SK-N-SH (cell line): ENCODE data around the gene SOX8.

Source experiments
- ELF1 ChIP-seq: IDR thresholded peaks from 2 replicates; pipeline ENCODE4 v1.4.0; 2012
- EZH2phosphoT487 ChIP-seq: fragments of 200-600 bp; sonication (generic); IDR thresholded peaks from 2 replicates; pipeline ENCODE4 v1.6.1; 2017; ENCODE audit warnings: low read depth, mixed run types, mild to moderate bottlenecking, antibody characterized with exemption, moderate library complexity, borderline replicate concordance
- POLR2AphosphoS5 ChIP-seq: IDR thresholded peaks from 2 replicates; pipeline ENCODE4 v1.6.1; 2012; ENCODE audit warnings: low read depth, low read length
- RCOR1 ChIP-seq: fragments of 150-350 bp; IDR thresholded peaks from 2 replicates; pipeline ENCODE4 v1.6.1; 2017; ENCODE audit warnings: antibody characterized with exemption, low read length
- TF ChIP-seq, protein P1 (sequence below): fragments of 150-350 bp; IDR thresholded peaks from 2 replicates; pipeline ENCODE4 v1.6.1; 2017; ENCODE audit warnings: antibody characterized with exemption, low read length, low read depth, borderline replicate concordance

DNA sequence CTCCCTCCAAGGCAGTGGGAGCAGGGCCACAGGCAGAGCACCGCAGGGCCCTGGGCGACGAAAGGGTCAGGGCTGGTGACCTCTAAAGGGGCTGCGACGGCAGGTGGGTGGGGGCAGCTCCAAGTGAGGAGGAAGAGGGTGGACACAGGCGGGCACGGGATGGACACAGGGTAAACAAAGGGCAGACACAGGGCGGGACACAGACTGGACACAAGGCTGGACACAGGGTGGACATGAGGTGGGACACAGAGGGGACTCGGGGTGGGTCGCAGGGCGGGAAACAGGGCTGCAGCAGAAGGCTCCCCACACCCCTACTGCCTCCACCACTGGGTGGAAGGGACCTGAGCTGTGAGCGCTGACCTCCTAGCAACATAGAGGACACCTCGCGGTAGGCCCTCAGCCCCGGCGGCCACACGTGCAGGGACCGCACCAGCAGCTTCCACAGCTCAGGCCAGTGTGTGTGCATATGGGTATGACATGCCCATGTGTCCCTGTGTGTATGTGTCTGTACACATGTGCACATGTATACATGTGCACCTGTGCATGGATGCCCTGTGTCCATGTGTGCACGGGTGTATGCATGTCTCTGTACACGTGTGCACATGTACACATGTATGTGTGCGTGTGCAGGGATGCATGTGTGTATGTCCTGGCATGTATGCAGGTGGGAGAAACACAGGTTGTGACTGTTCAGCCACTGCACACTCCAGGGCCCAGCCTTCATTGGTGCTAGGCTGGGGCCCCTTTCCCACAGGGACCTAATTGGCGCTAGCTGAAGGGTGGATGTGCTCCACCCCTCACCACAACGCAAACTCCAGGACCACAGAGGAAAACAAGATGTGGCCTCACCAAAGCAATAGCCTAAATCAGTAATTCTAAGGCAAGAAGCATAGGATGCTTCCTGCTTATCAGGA, 18.4 kb upstream of the SOX8 start:
- TF ChIP-seq POLR2AphosphoS5, result no peak
- TF ChIP-seq, protein P1, sequence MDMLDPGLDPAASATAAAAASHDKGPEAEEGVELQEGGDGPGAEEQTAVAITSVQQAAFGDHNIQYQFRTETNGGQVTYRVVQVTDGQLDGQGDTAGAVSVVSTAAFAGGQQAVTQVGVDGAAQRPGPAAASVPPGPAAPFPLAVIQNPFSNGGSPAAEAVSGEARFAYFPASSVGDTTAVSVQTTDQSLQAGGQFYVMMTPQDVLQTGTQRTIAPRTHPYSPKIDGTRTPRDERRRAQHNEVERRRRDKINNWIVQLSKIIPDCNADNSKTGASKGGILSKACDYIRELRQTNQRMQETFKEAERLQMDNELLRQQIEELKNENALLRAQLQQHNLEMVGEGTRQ, result no peak
- no peak for TF ChIP-seq EZH2phosphoT487
- TF ChIP-seq RCOR1, result no peak
- no peak for TF ChIP-seq ELF1
